Smooth muscle cell (in vitro differentiated cells): ENCODE results near the gene WARS2. TPM values are rescaled to one million over a fixed set of nuclear protein-coding genes. Genes with fewer than 3 reads are reported as not detected.

Source experiments
- DNase-seq: peaks from one replicate; lab custom pipeline; 2025; ENCODE audit not compliant: unreplicated experiment; lab: John Stamatoyannopoulos, UW
- H2AFZ ChIP-seq: fragments of 200-600 bp; sonication (generic); 2 replicates; pipeline ENCODE4 v1.6.0; 2016; ENCODE audit warnings: antibody characterized with exemption, low read depth, mild to moderate bottlenecking
- H3F3A ChIP-seq: fragments of 200-600 bp; sonication (generic); 2 replicates; pipeline ENCODE4 v1.6.0; 2017; ENCODE audit warnings: antibody characterized with exemption, low read depth
- H3K27ac ChIP-seq: fragments of 200-600 bp; sonication (generic); 2 replicates; pipeline ENCODE4 v1.5.1; 2016; ENCODE audit warnings: low read depth, mild to moderate bottlenecking
- H3K27me3 ChIP-seq: fragments of 200-600 bp; sonication (generic); 2 replicates; pipeline ENCODE4 v1.6.1; 2016; ENCODE audit warnings: low read depth, mild to moderate bottlenecking
- H3K36me3 ChIP-seq: fragments of 200-600 bp; sonication (generic); 2 replicates; pipeline ENCODE4 v1.5.1; 2016; ENCODE audit warnings: low read depth
- H3K4me1 ChIP-seq: fragments of 200-600 bp; sonication (generic); 2 replicates; pipeline ENCODE4 v1.5.1; 2016; ENCODE audit warnings: low read depth
- H3K4me2 ChIP-seq: fragments of 200-600 bp; sonication (generic); 2 replicates; pipeline ENCODE4 v1.6.0; 2016; ENCODE audit warnings: mild to moderate bottlenecking
- H3K4me3 ChIP-seq: fragments of 200-600 bp; sonication (generic); 2 replicates; pipeline ENCODE4 v1.5.1; 2016; ENCODE audit warnings: mild to moderate bottlenecking
- H3K79me2 ChIP-seq: fragments of 200-600 bp; sonication (generic); 2 replicates; pipeline ENCODE4 v1.6.0; 2016; ENCODE audit warnings: low read depth, mild to moderate bottlenecking
- H3K9ac ChIP-seq: fragments of 200-600 bp; sonication (generic); 2 replicates; pipeline ENCODE4 v1.6.0; 2016; ENCODE audit warnings: low read depth
- H3K9me3 ChIP-seq: fragments of 200-600 bp; sonication (generic); replicated peaks from 2 replicates; pipeline ENCODE4 v1.5.1; 2016; ENCODE audit warnings: low read depth
- H4K20me1 ChIP-seq: fragments of 200-600 bp; sonication (generic); 2 replicates; pipeline ENCODE4 v1.6.0; 2016; ENCODE audit warnings: low read depth
- CTCF ChIP-seq: fragments of 200-600 bp; sonication (generic); IDR thresholded peaks from 2 replicates; pipeline ENCODE4 v1.5.1; 2017; ENCODE audit warnings: borderline replicate concordance, mild to moderate bottlenecking, antibody characterized with exemption; ENCODE audit not compliant: insufficient read depth, poor library complexity, severe bottlenecking
- WGBS: methylation state at CpG from one replicate; pipeline ENCODE4 v1.1.7; 2016; ENCODE audit warnings: low lambda C conversion rate; 5-methylcytosine and 5-hydroxymethylcytosine counted together
- polyA plus RNA-seq: library from polyadenylated mRNA; unstranded; fragments of >200 nt; fragmentation: Nextera tagmentation; extraction: Ambion mirVana; gene quantifications from 2 replicates; pipeline ENCODE4 v1.2.1, GENCODE V29; 2016
- total RNA-seq: library from RNA; depleted of rRNA; stranded (reverse); fragments of >200 nt; gene quantifications from 2 replicates; pipeline ENCODE4 v1.2.3, GENCODE V29; 2014

Gene WARS2
- total and polyA plus RNA-seq, 2 experiments from 2014 or later = 5.9 to 9.6 TPM

- Histone ChIP-seq H3K4me1 (peaks cover 6% of the 10 kb centered on the region), H3K27me3 (peaks cover 100% of the 10 kb centered on the region), H3K9me3 (no peaks in the 10 kb centered on the region), H3K4me2 (no peak overlapping the region), H3K27ac (no peak overlapping the region), H3F3A (no peaks in the 10 kb centered on the region), H4K20me1 (no peaks in the 10 kb centered on the region), H3K9ac (no peak overlapping the region), H3K36me3 (no peaks in the 10 kb centered on the region), H2AFZ (no peak overlapping the region), H3K79me2 (no peaks in the 10 kb centered on the region), H3K4me3 (no peak overlapping the region)
- 37% methylated on average over 49 of the region's 53 CpGs for WGBS
- no peak for DNase-seq
- no peak for TF ChIP-seq CTCF
Measured at GRCh38 chr1:118992868-118993699, 147.4 kb downstream of the WARS2 start.

- H3F3A ChIP-seq = no peaks in the 10 kb centered on the region
- H3K9ac ChIP-seq = no peak overlapping the region
- no peak for DNase-seq
- H3K79me2 ChIP-seq = no peaks in the 10 kb centered on the region
- peaks cover 6% of the 10 kb centered on the region for H3K4me1 ChIP-seq
- TF ChIP-seq CTCF = no peak
- H3K27ac ChIP-seq = no peak overlapping the region
- 60% methylated on average over 22 of the region's 22 CpGs for WGBS
- no peaks in the 10 kb centered on the region for H3K9me3 ChIP-seq
- no peaks in the 10 kb centered on the region for H4K20me1 ChIP-seq
- H3K36me3 ChIP-seq = no peaks in the 10 kb centered on the region
- no peak overlapping the region for H3K4me3 ChIP-seq
- no peak overlapping the region for H2AFZ ChIP-seq
- no peak overlapping the region for H3K4me2 ChIP-seq
- peaks cover 100% of the 10 kb centered on the region for H3K27me3 ChIP-seq
Measured at GRCh38 chr1:118992237-118992825, 148.1 kb downstream of the WARS2 start.

GRCh38 chr1:118991448-118991847, 149.0 kb downstream of the WARS2 start:
- WGBS = 52% methylated on average over 4 of the region's 4 CpGs
- H3K4me1 ChIP-seq = peaks cover 6% of the 10 kb centered on the region
- H4K20me1 ChIP-seq = no peaks in the 10 kb centered on the region
- H3K4me3 ChIP-seq = no peak overlapping the region
- TF ChIP-seq CTCF = no peak
- H2AFZ ChIP-seq = no peak overlapping the region
- H3K27ac ChIP-seq = no peak overlapping the region
- no peaks in the 10 kb centered on the region for H3F3A ChIP-seq
- H3K4me2 ChIP-seq = no peak overlapping the region
- H3K79me2 ChIP-seq = no peaks in the 10 kb centered on the region
- H3K9me3 ChIP-seq = no peaks in the 10 kb centered on the region
- H3K27me3 ChIP-seq = peaks cover 100% of the 10 kb centered on the region
- no peak for DNase-seq
- no peaks in the 10 kb centered on the region for H3K36me3 ChIP-seq
- no peak overlapping the region for H3K9ac ChIP-seq
